ENCODE measurements around the gene NEGR1. TPM values are rescaled to one million over a fixed set of nuclear protein-coding genes. Genes with fewer than 3 reads are reported as not detected.

Gene NEGR1
- total RNA-seq, 1 experiment from 2014 or later, result 0.03 TPM

DNA sequence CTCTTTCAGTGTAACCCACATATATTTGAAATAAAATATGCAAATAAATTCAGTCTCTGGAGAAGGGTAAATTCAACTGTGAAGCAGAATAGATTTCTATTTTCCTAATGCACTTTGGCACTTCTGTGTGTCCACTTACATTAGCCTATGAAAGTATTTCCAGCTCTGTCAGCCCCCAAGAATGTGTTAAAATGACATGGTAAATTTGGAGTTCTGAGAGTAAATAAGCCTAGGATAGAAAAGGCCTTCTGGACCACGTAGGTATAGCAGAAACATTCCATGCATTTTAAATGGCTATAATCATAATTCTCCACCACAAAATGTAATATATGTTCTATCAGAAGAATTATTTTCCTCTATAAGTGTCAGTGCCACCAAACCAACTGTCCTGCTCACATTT, 276.2 kb downstream of the NEGR1 start:
- in situ Hi-C loops (cut with HindIII; ENCODE audit: low pct_unique_long_range_greater_than_20kb, low sequenced_read_pairs), result no loop called here
- no peak for DNase-seq (ENCODE audit: low read depth)

DNA sequence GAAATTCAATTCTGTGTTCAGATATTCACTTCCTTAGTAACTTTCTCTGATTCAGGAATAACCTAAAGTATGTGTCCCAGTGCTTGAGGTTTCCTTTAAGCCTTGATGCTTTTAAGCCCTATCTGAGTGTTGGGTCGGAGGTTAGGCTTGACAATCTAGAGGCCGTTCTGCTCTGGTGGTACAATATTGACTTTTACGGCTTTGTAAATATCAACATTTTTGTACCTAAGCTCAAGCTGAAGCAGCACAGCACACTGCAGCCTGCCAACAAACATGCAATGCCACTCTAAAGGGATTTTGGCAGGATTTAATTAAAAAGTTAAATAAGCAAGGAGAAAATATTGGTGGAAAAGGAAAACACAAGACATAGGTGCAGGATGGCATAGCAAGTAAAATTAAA, 279.2 kb downstream of the NEGR1 start:
- in situ Hi-C loops (cut with HindIII; ENCODE audit: low pct_unique_long_range_greater_than_20kb, low sequenced_read_pairs), result no loop called here
- DNase-seq (ENCODE audit: low read depth), result no peak

DNA sequence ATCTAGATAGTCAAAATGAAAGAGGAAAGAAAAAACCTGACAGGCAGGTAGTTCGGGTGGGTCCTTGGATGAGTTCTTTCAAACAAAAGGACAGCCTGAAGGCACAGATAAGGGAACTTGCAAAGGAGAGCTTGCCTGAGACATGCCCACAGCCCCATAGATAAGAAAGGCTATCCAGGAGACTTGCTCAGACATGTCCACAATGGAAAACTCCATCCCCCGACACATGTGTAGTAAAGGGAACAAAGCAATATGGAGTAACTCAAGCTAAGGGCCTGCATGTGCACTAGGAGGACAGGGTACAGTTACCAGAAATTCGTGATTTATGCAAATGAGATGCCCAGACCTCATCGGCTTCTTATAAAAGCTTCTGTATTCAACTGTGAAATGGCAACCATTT, 281.5 kb downstream of the NEGR1 start:
- in situ Hi-C loops (cut with HindIII; ENCODE audit: low pct_unique_long_range_greater_than_20kb, low sequenced_read_pairs), result no loop called here

DNA sequence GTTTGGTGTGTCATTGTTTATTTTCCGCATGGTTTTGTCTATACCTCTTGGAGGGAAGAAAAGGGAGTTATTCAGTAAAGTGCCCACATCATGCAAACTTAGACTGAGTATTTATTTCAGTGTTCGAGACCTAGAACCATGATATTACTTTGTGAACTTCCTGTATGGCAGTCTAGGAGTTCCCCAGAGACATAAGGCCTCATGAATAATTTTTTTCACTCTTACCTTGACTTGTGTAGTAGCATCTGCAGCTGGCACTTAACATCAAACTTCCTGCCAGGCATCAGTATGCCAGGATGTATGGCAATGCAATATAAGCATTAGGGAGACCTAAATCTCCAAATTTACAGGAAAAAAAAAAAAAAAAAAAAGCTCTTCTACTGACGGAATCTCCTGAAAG, 287.7 kb downstream of the NEGR1 start:
- in situ Hi-C loops (cut with HindIII; ENCODE audit: low pct_unique_long_range_greater_than_20kb, low sequenced_read_pairs), result no loop called here
- no peak for DNase-seq (ENCODE audit: low read depth)

More for the DNA sequence above, 281.5 kb downstream of the NEGR1 start:
- DNase-seq (ENCODE audit: low read depth), result no peak

DNA sequence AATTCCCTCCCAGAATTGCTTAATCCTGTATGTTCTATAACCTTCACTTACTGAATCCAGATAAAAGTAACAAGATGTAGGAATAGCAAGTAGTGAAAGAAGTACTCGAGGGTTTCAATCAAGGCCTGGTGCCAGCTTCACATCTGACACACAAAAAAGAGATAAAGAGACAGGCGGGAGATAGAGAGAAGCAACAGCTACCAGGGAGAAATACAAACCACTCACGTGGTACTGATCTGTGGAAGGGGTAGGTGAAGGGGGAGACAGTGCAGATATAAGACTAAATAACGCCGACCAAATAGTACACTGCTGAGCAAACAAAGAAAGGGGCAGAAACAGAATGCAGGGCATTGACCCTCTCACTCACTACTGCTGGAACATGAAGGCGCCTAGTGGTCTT, 295.2 kb downstream of the NEGR1 start:
- in situ Hi-C loops (cut with HindIII; ENCODE audit: low pct_unique_long_range_greater_than_20kb, low sequenced_read_pairs), result no loop called here
- no peak for DNase-seq (ENCODE audit: low read depth)

DNA sequence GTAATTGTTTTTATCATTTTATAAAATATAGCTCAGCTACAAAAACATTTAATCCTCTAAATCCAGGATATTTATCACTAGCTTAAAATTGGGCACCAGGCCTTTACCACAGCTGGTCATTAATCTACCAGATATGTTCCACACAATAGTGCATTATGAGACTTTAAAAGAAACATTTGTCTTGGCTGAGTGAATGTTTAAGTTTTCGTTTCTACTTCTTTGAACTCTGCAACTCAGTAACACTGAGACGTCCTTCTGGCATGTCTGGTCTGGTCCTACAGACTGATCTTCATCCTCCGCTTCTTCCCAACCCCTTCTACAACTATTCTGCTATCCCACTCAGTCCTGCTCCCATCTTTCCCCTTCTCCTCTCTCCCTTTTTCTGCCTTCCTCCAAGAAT, 296.2 kb downstream of the NEGR1 start:
- in situ Hi-C loops (cut with HindIII; ENCODE audit: low pct_unique_long_range_greater_than_20kb, low sequenced_read_pairs), result no loop called here
- no peak for DNase-seq (ENCODE audit: low read depth)

DNA sequence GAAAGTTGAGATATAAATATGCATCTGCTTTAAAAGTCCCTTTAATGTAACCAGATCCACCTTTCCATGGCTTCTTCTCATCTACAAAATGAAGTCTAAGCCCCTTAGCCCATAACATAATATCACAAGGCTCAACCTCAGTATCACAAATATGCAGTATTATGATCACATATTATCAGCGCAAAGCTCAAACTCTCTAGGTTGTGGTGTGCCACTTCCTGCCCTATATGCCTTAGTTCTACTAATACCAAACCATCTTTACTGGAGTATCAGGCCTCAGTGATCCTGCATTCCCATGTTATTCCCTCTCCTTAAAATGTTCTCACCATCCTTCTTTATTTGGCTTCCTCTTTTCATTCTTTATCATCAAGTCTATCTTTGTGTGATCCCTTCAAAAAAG, 301.8 kb downstream of the NEGR1 start:
- DNase-seq (ENCODE audit: low read depth), result no peak
- in situ Hi-C loops (cut with HindIII; ENCODE audit: low pct_unique_long_range_greater_than_20kb, low sequenced_read_pairs), result no loop called here

DNA sequence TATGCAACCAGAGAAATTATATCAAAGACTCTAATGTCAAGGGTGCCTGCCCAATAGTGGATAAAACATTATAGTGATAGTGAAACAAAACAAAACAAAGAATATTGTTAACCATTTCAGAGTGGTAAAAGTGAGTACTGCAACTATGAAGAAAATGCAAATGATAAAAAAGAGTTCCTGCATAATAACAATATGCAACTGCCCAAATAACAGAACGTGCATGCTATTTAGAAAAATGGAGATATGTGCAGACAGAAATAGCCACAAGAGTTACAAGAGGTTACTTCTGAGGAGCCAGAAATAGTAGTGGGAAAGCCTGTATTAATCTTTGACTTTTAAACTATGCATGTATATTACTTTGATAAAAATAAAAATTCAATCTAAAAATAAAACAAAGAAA, 302.5 kb downstream of the NEGR1 start:
- no peak for DNase-seq (ENCODE audit: low read depth)
- in situ Hi-C loops (cut with HindIII; ENCODE audit: low pct_unique_long_range_greater_than_20kb, low sequenced_read_pairs), result no loop called here

DNA sequence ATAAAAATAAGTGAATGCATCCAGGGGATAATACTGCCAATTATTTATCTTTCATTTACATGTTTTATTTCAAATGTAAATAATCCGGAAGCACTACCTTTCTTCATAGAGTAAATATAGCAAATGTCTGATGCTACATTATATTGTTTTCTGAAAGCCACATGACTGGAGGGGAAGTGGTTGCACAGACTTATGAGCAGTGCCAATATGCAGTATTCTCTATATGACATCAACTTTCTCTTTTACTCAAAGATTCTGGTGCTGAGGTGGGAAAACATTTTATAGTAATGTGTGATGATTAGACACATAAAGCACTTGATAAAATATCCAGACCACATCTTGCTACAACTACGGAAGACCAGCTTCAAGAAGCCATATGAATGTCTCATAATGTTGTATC, 314.7 kb downstream of the NEGR1 start:
- in situ Hi-C loops (cut with HindIII; ENCODE audit: low pct_unique_long_range_greater_than_20kb, low sequenced_read_pairs), result no loop called here
- no peak for DNase-seq (ENCODE audit: low read depth)

DNA sequence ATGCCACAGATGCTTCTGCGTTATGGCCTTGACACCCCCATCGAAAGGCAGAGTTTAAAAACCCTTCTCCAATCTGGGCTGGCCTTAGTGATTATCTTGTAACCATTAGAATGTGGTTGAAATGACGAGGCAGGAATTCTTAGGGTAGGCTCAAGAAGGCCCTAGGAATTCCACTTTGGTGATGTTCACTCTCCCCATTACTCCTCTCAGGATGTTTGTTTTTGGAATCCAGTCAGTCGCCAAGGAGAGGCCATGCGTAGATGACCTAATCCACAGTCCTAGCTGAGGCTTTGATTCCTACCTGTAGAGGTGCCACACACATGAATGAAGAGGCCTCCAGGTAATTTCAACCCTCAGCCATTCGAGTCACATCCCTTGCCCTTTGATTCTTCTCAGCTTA, 318.2 kb downstream of the NEGR1 start:
- DNase-seq (ENCODE audit: low read depth), result no peak
- in situ Hi-C loops (cut with HindIII; ENCODE audit: low pct_unique_long_range_greater_than_20kb, low sequenced_read_pairs), result no loop called here

DNA sequence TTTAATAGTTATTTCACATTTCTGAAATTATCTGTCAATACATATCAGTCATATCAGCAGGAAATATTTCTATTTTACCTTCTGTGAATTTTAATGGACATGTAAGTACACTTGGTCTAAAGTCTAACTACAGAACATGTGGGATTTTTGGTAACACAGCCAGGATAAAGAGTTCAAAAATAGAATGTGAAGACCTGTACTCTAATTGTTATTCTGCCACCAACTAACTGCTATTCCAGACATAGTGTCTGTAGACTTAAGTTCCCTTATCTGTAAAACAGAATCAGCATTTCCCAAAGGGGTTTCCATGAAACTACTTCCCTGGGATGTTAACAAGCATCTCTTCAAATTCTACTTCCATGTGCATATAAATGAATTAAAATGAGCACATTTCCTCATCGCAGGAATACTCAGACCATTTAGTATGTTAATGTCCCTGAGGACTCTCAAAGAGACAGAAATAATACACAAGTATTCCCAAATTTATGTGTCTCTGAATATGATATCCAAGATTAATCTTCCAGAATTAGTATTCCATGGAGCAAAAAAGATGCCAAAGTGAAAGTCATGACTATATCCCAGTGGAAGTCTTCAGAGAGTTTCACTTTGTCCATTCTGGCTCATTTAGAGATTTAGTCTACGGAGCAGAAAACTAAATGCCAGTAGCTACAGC, 325.6 kb downstream of the NEGR1 start:
- in situ Hi-C loops (cut with HindIII; ENCODE audit: low pct_unique_long_range_greater_than_20kb, low sequenced_read_pairs), result no loop called here
- no peak for DNase-seq (ENCODE audit: low read depth)

DNA sequence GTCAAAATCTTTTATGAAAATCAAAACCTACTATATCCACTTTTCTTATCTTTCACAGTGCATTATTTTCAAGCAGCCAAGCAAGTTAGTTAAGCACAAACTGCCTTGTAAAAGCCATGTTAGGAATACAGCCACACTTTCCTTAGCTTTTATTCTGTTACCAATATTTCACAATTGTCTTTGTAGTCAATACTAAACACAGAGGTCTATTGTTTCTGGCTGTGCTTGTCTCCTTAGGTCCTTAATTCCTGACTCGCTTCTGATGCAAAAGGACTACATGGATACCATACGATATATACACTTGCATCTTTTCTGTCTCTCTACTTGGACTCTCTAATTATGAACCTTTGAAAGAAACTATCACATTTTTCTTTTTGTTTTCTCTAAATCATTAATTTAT, 331.8 kb downstream of the NEGR1 start:
- in situ Hi-C loops (cut with HindIII; ENCODE audit: low pct_unique_long_range_greater_than_20kb, low sequenced_read_pairs), result no loop called here
- no peak for DNase-seq (ENCODE audit: low read depth)

DNA sequence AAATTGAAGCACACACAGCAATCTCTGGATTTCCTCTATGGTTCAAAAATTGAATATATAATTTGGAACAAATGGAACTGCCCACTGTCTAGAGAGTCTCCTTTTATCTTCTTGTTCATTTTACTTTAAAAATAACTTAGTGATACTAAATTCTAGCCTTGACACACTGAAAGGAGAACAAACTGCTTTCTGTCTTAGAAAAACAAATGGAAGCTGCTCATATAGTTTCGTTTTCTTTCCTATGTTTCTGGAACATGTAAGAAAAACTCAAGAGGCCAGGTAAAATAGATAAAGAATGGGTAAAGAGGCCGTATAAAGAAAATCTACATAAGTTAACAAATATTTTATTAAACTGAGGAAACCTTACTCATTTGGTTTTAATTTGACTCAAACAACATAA, 332.7 kb downstream of the NEGR1 start:
- no peak for DNase-seq (ENCODE audit: low read depth)
- in situ Hi-C loops (cut with HindIII; ENCODE audit: low pct_unique_long_range_greater_than_20kb, low sequenced_read_pairs), result no loop called here

DNA sequence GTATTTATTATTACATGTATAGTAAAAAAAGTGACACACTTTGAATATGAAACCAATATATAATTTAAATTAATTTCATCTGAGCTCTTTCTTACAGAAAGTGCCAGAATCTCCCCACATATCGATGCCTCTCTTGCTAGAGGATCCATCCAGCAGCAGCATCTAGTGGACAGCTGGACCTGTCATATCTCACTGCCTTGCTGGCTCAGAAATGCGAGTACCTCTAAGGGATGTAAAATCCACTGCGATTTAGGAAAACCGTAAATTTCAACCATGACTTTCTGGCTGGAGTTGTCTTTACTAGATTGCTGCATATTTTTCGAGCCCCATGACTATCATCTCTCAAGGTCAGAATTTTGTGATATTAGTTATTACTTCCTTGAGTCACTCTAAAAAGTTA, 333.8 kb downstream of the NEGR1 start:
- no peak for DNase-seq (ENCODE audit: low read depth)
- in situ Hi-C loops (cut with HindIII; ENCODE audit: low pct_unique_long_range_greater_than_20kb, low sequenced_read_pairs), result no loop called here

DNA sequence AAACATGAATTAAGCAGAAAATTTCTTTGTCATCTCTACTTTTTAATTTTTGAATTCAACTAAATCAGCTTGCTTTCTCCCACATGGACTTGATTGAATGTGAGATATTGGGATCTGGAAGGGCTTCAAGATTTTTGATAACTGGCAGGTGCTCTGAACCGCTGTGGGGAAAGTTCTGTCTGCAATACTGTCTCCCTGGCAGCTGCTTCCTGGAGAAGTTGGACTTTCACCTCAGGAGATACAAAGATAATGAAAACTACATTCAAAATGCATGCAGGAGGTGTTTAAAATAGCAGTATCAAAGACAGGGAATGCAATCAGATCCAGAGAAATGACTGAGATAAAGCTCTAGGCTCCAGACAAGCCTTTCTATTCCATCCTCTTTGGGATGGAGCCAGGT, 338.3 kb downstream of the NEGR1 start:
- DNase-seq (ENCODE audit: low read depth), result no peak
- in situ Hi-C loops (cut with HindIII; ENCODE audit: low pct_unique_long_range_greater_than_20kb, low sequenced_read_pairs), result no loop called here

DNA sequence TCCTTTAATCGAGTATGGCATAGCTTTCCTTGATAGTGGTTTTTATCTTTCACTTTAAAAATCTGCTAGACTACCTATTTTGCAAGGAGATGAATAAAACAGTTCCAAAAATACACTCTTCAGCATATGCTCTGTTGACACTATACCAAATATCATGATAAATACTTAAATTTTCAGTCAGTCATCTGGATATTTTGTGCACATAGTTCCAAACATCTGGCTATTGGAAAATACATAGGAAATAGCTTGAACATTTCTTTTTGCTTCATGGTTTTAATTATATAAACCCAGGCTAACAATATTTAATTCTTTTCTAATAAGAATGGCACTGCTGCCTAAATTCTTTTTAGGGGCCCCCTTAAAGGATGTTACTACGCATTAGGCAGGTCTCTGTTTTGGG, 342.1 kb downstream of the NEGR1 start:
- in situ Hi-C loops (cut with HindIII; ENCODE audit: low pct_unique_long_range_greater_than_20kb, low sequenced_read_pairs), result no loop called here
- no peak for DNase-seq (ENCODE audit: low read depth)

DNA sequence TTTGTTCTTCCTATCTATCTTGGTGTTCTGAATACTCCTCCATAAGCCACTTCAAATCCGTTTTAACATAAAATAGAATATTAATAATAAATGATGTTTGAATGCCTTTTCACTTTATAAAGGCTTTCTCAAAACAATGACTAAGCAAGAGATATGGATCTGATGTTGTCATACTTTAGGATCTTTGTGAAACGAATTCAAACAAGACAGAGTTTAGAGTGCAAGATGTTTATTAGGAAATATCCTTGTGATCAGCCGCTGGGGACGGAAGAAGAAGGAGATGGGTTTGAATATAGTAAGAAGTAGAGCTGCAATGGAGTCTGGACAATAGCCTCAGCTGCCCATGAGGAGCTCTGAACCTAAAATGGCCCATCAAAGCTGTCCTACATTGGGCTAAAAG, 351.8 kb downstream of the NEGR1 start:
- in situ Hi-C loops (cut with HindIII; ENCODE audit: low pct_unique_long_range_greater_than_20kb, low sequenced_read_pairs), result no loop called here
- DNase-seq (ENCODE audit: low read depth), result no peak

DNA sequence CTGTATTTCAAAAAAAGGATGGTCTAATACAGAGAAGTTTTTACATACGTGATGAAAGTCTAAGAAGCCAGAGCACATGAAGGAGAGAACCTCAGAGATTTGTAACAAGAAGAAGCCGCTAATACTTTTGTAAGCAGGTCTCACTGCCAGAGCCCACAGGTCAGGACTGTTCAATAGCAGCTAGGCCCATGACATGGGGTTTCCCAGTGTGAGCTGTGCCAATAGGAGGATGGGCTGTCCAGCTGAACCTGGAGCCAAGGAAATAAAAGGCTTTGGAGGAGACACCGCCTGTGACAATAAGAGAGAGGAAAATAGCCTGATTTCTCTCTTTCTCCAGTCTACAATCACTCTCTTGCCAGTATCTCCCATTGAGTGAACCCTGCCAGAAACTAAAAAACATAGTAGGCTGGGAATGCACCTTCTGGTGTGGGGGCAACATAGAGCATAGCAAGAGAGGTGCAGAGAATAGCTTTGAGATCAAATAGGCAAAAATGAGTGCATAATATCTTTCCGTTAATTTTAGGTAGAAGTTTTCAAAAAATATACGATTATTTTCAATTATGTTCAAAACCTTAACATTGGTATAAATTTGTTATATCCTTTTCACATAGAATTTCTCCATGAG, 360.3 kb downstream of the NEGR1 start:
- in situ Hi-C loops (cut with HindIII; ENCODE audit: low pct_unique_long_range_greater_than_20kb, low sequenced_read_pairs), result no loop called here
- DNase-seq (ENCODE audit: low read depth), result no peak

DNA sequence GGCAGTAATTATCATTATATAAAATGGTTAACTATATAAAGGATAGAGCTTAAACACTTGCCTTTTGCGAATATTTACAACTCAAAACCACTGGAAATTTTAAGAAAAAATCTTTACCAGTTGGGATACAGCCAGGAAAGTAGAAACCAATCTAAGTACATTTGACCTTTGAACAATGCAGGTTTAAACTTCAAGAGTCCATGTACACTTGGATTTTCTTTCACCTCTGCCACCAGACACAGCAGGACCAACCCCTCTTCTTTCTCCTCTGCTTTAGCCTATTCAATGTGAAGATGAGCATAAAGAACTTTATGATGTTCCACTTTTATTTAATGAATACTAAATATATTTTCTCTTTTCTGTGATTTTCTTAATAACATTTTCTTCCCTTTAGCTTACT, 361.1 kb downstream of the NEGR1 start:
- in situ Hi-C loops (cut with HindIII; ENCODE audit: low pct_unique_long_range_greater_than_20kb, low sequenced_read_pairs), result no loop called here
- no peak for DNase-seq (ENCODE audit: low read depth)

DNA sequence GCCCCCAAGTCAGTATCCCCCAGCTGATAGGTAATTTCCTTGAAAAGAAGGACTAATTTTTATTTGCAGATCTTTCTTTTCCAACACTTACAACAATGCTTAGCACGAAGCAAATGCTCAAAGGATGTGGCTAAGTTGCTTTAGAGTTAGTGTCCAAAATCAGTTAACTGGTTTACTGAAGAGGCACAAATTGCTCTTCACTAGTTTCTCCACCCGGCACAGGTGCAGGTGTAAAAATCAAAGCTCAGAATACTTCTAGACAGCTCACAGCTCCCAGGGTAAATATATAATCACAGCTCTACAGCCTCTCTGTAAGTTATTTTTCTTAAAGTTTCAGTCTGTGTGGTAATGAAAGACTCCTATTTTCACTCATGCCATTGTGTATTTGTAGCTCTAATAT, 361.8 kb downstream of the NEGR1 start:
- in situ Hi-C loops (cut with HindIII; ENCODE audit: low pct_unique_long_range_greater_than_20kb, low sequenced_read_pairs), result no loop called here
- DNase-seq (ENCODE audit: low read depth), result no peak

Measured in Caki2 (cell line).